Peyer's patch (tissue), 4 donors: Measurements from ENCODE around the gene RASGRP4.

ENCODE experiments used
- CTCF ChIP-seq, 6 experiments: fragments of 450-650 bp in 4 of 6; fragments of 200-600 bp in 2 of 6; sonication (generic) in 1 of 6; IDR thresholded peaks; one replicate each; pipeline ENCODE4 v1.5.1; 2017 to 2019; ENCODE audit warnings: antibody characterized with exemption in 6 of 6, mild to moderate bottlenecking in 3 of 6, moderate library complexity in 1 of 6
- POLR2A ChIP-seq, 2 donors: fragments of 450-650 bp; IDR thresholded peaks; one replicate each; pipeline ENCODE4 v1.5.1; 2017; ENCODE audit warnings: antibody characterized with exemption in 2 of 2, mild to moderate bottlenecking in 2 of 2, moderate library complexity in 2 of 2

- TF ChIP-seq CTCF (IDR thresholded peaks at IDR 0.05) = no peak
- TF ChIP-seq POLR2A (IDR thresholded peaks at IDR 0.05) = no peak
Measured at GRCh38 chr19:38388349-38389100, 37.5 kb downstream of the RASGRP4 start, which contains the start of gene SPRED3.
